ENCODE data around the gene SCEL.
"Not testable (repeated sequence)": the region's sequence is repeated elsewhere in the genome, so short reads cannot be mapped to it uniquely, and the experiment has no call there.

SCEL gene

GRCh38 chr13:77535448-77535847 is at the start of gene SCEL:
SCEL (plus strand) TSS chr13:77535706; CDS start chr13:77555876, 20,170 bp downstream.
- in situ Hi-C loops (cut with HindIII; ENCODE audit: low sequenced_read_pairs): no loop called here

- in situ Hi-C loops (cut with HindIII; ENCODE audit: low sequenced_read_pairs): no loop called here
These were observed 45.8 kb upstream of the SCEL start for GRCh38 chr13:77489566-77490337.

GRCh38 chr13:77492982-77493381 is 42.5 kb upstream of the SCEL start:
- in situ Hi-C loops (cut with HindIII; ENCODE audit: low sequenced_read_pairs): no loop called here

GRCh38 chr13:77494226-77494625 is 41.3 kb upstream of the SCEL start:
- in situ Hi-C loops (cut with HindIII; ENCODE audit: low sequenced_read_pairs): no loop called here

GRCh38 chr13:77497350-77497749 is 38.2 kb upstream of the SCEL start:
- in situ Hi-C loops (cut with HindIII; ENCODE audit: low sequenced_read_pairs): no loop called here

GRCh38 chr13:77497835-77498234 is 37.7 kb upstream of the SCEL start:
- in situ Hi-C loops (cut with HindIII; ENCODE audit: low sequenced_read_pairs): no loop called here

- in situ Hi-C loops (cut with HindIII; ENCODE audit: low sequenced_read_pairs): no loop called here
These were observed 33.3 kb upstream of the SCEL start for GRCh38 chr13:77502104-77502720.

- in situ Hi-C loops (cut with HindIII; ENCODE audit: low sequenced_read_pairs): no loop called here
These were observed 32.1 kb upstream of the SCEL start for GRCh38 chr13:77503398-77503797.

GRCh38 chr13:77506874-77507273 is 28.6 kb upstream of the SCEL start:
- in situ Hi-C loops (cut with HindIII; ENCODE audit: low sequenced_read_pairs): no loop called here

- in situ Hi-C loops (cut with HindIII; ENCODE audit: low sequenced_read_pairs): no loop called here
These were observed 27.4 kb upstream of the SCEL start for GRCh38 chr13:77507931-77508776.

GRCh38 chr13:77508959-77509620 is 26.4 kb upstream of the SCEL start:
- in situ Hi-C loops (cut with HindIII; ENCODE audit: low sequenced_read_pairs): no loop called here

GRCh38 chr13:77510156-77510555 is 25.4 kb upstream of the SCEL start:
- in situ Hi-C loops (cut with HindIII; ENCODE audit: low sequenced_read_pairs): no loop called here

- in situ Hi-C loops (cut with HindIII; ENCODE audit: low sequenced_read_pairs): no loop called here
These were observed 24.0 kb upstream of the SCEL start for GRCh38 chr13:77511552-77511951.

GRCh38 chr13:77513719-77514335 is 21.7 kb upstream of the SCEL start:
- in situ Hi-C loops (cut with HindIII; ENCODE audit: low sequenced_read_pairs): no loop called here

GRCh38 chr13:77514336-77514726 is 21.2 kb upstream of the SCEL start:
- in situ Hi-C loops (cut with HindIII; ENCODE audit: low sequenced_read_pairs): no loop called here

GRCh38 chr13:77515785-77516184 is 19.7 kb upstream of the SCEL start:
- in situ Hi-C loops (cut with HindIII; ENCODE audit: low sequenced_read_pairs): no loop called here

GRCh38 chr13:77516342-77516789 is 19.1 kb upstream of the SCEL start:
- in situ Hi-C loops (cut with HindIII; ENCODE audit: low sequenced_read_pairs): no loop called here

- in situ Hi-C loops (cut with HindIII; ENCODE audit: low sequenced_read_pairs): no loop called here
These were observed 17.2 kb upstream of the SCEL start for GRCh38 chr13:77518266-77518665.

GRCh38 chr13:77519396-77519795 is 16.1 kb upstream of the SCEL start:
- in situ Hi-C loops (cut with HindIII; ENCODE audit: low sequenced_read_pairs): not testable (repeated sequence)

GRCh38 chr13:77519808-77520207 is 15.7 kb upstream of the SCEL start:
- in situ Hi-C loops (cut with HindIII; ENCODE audit: low sequenced_read_pairs): no loop called here

GRCh38 chr13:77521194-77521593 is 14.3 kb upstream of the SCEL start:
- in situ Hi-C loops (cut with HindIII; ENCODE audit: low sequenced_read_pairs): no loop called here

Measured in DLD1 (cell line).